HL-60 (cell line): ENCODE measurements around the gene CNGB1.

Experiments used
- GABPA ChIP-seq: IDR thresholded peaks from 2 replicates; pipeline ENCODE4 v1.6.1; 2012; ENCODE audit warnings: low read depth
- POLR2AphosphoS5 ChIP-seq: IDR thresholded peaks from 2 replicates; pipeline ENCODE4 v1.6.1; 2012; ENCODE audit warnings: low read depth
- SPI1 ChIP-seq: IDR thresholded peaks from 2 replicates; pipeline ENCODE4 v1.6.1; 2012; ENCODE audit warnings: low read depth, mild to moderate bottlenecking, borderline replicate concordance
- TF ChIP-seq, protein P1 (sequence below): IDR thresholded peaks from one replicate; pipeline ENCODE4 v1.5.1; 2011; ENCODE audit warnings: low read length, control low read depth, inconsistent platforms; ENCODE audit not compliant: insufficient read depth
- TF ChIP-seq, protein P2 (sequence below): IDR thresholded peaks from 2 replicates; pipeline ENCODE4 v1.6.1; 2012; ENCODE audit warnings: low read depth; ENCODE audit not compliant: insufficient replicate concordance

GRCh38 chr16:57883953-57884654 lies 86.8 kb downstream of the CNGB1 start:
- TF ChIP-seq GABPA (no peak), SPI1 (no peak), POLR2AphosphoS5 (no peak)
- TF ChIP-seq, protein P1, sequence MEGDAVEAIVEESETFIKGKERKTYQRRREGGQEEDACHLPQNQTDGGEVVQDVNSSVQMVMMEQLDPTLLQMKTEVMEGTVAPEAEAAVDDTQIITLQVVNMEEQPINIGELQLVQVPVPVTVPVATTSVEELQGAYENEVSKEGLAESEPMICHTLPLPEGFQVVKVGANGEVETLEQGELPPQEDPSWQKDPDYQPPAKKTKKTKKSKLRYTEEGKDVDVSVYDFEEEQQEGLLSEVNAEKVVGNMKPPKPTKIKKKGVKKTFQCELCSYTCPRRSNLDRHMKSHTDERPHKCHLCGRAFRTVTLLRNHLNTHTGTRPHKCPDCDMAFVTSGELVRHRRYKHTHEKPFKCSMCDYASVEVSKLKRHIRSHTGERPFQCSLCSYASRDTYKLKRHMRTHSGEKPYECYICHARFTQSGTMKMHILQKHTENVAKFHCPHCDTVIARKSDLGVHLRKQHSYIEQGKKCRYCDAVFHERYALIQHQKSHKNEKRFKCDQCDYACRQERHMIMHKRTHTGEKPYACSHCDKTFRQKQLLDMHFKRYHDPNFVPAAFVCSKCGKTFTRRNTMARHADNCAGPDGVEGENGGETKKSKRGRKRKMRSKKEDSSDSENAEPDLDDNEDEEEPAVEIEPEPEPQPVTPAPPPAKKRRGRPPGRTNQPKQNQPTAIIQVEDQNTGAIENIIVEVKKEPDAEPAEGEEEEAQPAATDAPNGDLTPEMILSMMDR, result no peak
- TF ChIP-seq, protein P2, sequence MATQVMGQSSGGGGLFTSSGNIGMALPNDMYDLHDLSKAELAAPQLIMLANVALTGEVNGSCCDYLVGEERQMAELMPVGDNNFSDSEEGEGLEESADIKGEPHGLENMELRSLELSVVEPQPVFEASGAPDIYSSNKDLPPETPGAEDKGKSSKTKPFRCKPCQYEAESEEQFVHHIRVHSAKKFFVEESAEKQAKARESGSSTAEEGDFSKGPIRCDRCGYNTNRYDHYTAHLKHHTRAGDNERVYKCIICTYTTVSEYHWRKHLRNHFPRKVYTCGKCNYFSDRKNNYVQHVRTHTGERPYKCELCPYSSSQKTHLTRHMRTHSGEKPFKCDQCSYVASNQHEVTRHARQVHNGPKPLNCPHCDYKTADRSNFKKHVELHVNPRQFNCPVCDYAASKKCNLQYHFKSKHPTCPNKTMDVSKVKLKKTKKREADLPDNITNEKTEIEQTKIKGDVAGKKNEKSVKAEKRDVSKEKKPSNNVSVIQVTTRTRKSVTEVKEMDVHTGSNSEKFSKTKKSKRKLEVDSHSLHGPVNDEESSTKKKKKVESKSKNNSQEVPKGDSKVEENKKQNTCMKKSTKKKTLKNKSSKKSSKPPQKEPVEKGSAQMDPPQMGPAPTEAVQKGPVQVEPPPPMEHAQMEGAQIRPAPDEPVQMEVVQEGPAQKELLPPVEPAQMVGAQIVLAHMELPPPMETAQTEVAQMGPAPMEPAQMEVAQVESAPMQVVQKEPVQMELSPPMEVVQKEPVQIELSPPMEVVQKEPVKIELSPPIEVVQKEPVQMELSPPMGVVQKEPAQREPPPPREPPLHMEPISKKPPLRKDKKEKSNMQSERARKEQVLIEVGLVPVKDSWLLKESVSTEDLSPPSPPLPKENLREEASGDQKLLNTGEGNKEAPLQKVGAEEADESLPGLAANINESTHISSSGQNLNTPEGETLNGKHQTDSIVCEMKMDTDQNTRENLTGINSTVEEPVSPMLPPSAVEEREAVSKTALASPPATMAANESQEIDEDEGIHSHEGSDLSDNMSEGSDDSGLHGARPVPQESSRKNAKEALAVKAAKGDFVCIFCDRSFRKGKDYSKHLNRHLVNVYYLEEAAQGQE, result no peak
